AG04449 (cell line): ENCODE data around the gene EXPH5.

ENCODE experiments used
- CTCF ChIA-PET: fragments of 350-600 bp; formaldehyde crosslinking; extraction: SDS; loops from one replicate; lab custom pipeline; 2021; ENCODE audit warnings: antibody characterized with exemption; lab: Yijun Ruan, JAX
- POLR2A ChIA-PET: fragments of 400-600, 350-600 bp; formaldehyde crosslinking; extraction: SDS; loops from one replicate; lab custom pipeline; 2020; ENCODE audit warnings: antibody characterized with exemption, inconsistent platforms; lab: Yijun Ruan, JAX
- DNase-seq: peaks from one replicate; pipeline ENCODE4 v3.0.0-alpha.2; 2010; ENCODE audit warnings: low read depth, low spot score
- H3K4me3 ChIP-seq: 2 replicates; pipeline ENCODE4 v1.5.1; 2011; ENCODE audit warnings: low read depth, mild to moderate bottlenecking, control low read depth, low read length
- TF ChIP-seq, protein P1 (sequence below): IDR thresholded peaks from one replicate; pipeline ENCODE4 v1.5.1; 2011; ENCODE audit warnings: mild to moderate bottlenecking, moderate library complexity, low read length, control low read depth, inconsistent platforms; ENCODE audit not compliant: insufficient read depth; ENCODE audit errors: missing control alignments

EXPH5 gene

DNA sequence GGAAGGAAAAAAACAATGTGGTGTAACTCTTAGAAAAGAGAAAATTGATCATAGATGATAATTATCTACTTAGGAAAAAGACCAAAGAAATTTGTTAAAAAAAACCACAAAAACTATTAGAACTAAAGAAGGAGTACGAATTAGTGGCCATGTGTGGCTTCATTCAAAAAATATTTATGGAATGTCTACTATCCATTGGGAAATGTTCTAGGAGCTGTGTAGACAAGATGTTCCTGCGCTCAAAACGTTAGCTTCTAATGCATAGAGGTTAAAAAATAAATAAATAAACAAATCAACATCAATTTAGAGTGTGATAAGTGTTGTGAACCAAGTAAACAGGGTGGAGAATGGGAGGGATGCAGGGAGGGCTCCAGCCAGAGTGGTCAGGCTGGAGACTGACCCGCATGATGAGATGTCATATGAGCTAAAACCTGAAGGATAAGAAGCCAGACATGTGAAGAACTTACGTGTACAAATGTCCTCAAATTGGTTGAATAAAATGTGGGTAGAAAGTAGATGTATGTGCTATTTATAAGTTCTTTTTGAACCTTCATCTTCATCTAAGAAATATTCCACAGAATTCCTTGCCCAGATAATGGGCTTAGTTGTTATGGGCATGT lies 4.3 kb upstream of the EXPH5 start:
- ChIA-PET CTCF (no interaction called here), POLR2A (no interaction called here)

DNA sequence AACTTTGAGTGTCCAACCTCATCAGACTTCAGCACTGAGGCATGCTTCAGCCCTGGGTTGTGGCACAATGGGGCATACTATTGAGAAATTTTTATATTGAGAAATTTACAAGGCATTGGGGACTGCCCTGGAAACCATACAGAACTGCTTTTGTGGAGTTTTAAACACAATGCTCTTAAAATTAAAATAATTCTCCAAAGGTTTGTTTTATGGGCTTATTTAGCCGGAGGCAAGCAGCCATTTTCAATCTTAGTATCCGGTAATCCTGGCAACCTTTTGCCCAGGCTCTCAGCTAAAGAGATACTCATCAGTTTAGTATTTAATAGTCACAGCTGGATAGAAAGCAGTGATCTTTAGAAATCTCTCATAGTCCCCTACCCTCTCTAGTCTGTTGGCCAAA lies 3.1 kb upstream of the EXPH5 start:
- no peak for DNase-seq
- TF ChIP-seq, protein P1, sequence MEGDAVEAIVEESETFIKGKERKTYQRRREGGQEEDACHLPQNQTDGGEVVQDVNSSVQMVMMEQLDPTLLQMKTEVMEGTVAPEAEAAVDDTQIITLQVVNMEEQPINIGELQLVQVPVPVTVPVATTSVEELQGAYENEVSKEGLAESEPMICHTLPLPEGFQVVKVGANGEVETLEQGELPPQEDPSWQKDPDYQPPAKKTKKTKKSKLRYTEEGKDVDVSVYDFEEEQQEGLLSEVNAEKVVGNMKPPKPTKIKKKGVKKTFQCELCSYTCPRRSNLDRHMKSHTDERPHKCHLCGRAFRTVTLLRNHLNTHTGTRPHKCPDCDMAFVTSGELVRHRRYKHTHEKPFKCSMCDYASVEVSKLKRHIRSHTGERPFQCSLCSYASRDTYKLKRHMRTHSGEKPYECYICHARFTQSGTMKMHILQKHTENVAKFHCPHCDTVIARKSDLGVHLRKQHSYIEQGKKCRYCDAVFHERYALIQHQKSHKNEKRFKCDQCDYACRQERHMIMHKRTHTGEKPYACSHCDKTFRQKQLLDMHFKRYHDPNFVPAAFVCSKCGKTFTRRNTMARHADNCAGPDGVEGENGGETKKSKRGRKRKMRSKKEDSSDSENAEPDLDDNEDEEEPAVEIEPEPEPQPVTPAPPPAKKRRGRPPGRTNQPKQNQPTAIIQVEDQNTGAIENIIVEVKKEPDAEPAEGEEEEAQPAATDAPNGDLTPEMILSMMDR, result no peak
- POLR2A ChIA-PET, result no interaction called here
- CTCF ChIA-PET, result no interaction called here
- no peak overlapping the region for H3K4me3 ChIP-seq

More for the DNA sequence above, 4.3 kb upstream of the EXPH5 start:
- TF ChIP-seq, protein P1, result no peak
- no peak overlapping the region for H3K4me3 ChIP-seq
- no peak for DNase-seq

DNA sequence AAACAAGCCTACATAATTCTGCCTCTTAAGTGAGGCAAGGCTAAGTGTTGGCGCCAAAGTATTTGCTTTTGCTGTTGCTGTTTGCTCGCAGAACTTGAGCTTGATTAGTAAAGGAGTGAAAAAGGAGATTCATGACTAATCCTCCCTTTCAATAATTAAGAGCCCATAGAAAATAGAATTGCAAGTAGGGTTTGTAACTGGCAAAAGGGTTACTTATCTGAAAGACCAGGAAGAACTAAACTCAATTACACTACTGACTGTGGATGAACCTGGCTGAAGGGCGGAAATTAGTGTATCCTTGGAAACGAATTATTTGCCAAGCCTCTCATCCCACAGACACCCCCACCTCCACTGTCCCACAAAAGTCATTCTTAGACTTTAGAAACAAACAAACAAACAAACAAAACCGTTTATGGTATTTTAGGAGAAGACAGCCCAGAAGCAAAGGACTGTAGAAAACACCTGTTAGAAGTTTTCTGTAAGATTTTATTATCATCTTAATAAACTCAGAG lies 411 bp upstream of the EXPH5 start:
- H3K4me3 ChIP-seq, result peak overlapping the region; percentile 60
- TF ChIP-seq, protein P1, result no peak
- DNase-seq, result no peak
- ChIA-PET POLR2A (no interaction called here), CTCF (interaction anchor here (1.2 kb wide), 1 partner anchor 9 kb away, joined by 3 read pairs; no protein-coding TSS in a partner anchor)

DNA sequence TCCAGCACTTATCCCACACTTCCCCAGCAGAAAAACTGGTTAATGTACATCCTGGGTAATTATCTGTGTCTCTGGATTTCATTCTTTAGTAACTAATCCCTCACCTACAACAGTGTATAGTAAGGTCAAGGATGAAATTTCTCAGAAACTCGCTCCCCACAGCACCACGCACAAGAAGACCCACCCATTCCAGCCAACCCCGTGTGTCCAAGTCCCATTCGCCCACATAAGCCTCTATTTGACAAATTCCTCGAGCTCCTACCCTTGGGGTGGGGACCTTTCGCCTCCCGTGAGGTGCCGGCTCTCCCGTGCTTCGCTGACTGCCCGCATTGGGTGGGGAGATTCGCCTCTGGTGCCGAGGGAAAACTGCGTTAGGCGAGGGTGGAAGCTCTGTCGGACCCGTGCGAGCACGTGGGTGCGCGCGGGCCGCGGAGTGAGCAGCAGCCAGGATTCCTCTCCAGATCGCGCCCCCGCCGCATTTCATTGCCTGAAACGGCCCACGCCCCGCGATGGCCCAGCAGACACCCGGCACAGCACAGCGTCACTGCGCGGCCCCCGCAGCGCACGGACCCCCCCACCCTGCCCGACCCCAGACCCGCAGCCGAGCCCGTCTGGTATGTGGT lies 866 bp downstream of the EXPH5 start:
- TF ChIP-seq, protein P1, result no peak
- DNase-seq, result no peak
- ChIA-PET CTCF (no interaction called here), POLR2A (no interaction called here)
- peak overlapping the region; percentile 60 for H3K4me3 ChIP-seq

DNA sequence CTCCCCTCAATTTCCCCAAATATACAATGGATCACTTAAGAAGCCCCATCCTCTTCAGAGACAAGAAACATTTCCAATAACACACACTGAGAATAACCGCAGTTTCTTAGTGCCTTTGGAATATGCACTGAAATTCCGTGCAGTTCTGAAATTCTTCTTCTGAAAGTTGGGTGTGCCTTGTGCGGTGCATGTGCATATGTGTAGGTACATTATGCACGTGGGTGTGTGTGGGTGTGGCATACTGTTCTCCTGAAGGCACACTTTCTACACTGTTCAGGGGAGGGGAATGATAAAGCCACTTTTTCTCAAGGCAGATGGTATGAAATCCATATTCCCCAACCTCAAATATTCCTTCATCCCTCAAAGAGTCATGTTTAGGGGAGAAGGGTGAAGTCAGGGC lies 1.7 kb downstream of the EXPH5 start:
- TF ChIP-seq, protein P1, result no peak
- CTCF ChIA-PET, result interaction anchor here (0.6 kb wide), 1 partner anchor 39 kb away, joined by 3 read pairs; no protein-coding TSS in a partner anchor
- DNase-seq, result no peak
- POLR2A ChIA-PET, result no interaction called here
- H3K4me3 ChIP-seq, result no peak overlapping the region

DNA sequence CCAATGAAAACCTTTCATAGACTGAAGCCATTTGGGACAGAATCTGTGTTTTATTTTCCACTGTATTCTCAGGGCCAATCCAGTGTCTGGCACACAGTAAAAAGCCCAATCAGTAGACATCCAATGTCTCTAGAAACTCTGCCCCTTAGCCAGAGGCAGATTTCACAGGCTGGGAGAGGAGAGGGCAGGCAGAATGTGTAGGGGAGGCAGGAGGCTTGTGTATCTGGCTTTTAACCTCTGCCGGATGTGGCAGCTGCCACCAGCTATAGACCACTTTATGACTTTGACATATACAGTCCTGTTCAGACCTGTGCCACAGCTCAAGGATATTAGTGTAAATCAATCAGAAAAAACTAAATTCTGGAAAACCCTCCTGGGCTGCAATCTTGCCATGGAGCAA lies 4.4 kb downstream of the EXPH5 start:
- no peak overlapping the region for H3K4me3 ChIP-seq
- TF ChIP-seq, protein P1, result no peak
- ChIA-PET CTCF (interaction anchor here (0.7 kb wide), 1 partner anchor 15 kb away, joined by 3 read pairs; no protein-coding TSS in a partner anchor), POLR2A (no interaction called here)
- no peak for DNase-seq
